ENCODE results near the gene KCNMB4.

- no peak for TF ChIP-seq CTCF (conservative IDR thresholded peaks at IDR 0.05; ENCODE audit: low read length)
- no peak for TF ChIP-seq EZH2phosphoT487 (IDR thresholded peaks at IDR 0.05; ENCODE audit: borderline replicate concordance, low read depth, low read length)
These were observed 77.1 kb downstream of the KCNMB4 start for GRCh38 chr12:70443062-70443673.
